A673 (cell line): ENCODE data around the gene RBP3. TPM values are rescaled to one million over a fixed set of nuclear protein-coding genes. Genes with fewer than 3 reads are reported as not detected.

Experiments used
- BruUV-seq: library from RNA; stranded (reverse); fragments of 400-500 nt; replicated peaks from 2 replicates; lab custom pipeline; 2021; lab: Mats Ljungman, UMichigan
- CTCF ChIA-PET: fragments of 300-600 bp; sonication (Branson Sonifier 250); formaldehyde crosslinking; loops from one replicate; lab custom pipeline; 2022; ENCODE audit warnings: antibody characterized with exemption; lab: Charles Lee
- POLR2A ChIA-PET: fragments of 300-600 bp; sonication (Branson Sonifier 250); formaldehyde crosslinking; loops from one replicate; lab custom pipeline; 2022; ENCODE audit warnings: antibody characterized with exemption; ENCODE audit not compliant: low non-redundant PET; lab: Charles Lee
- DNase-seq: peaks from one replicate; pipeline ENCODE4 v3.0.0-alpha.2; 2015; ENCODE audit warnings: low spot score
- H3K27ac ChIP-seq: fragments of 200-600 bp; sonication (generic); 2 replicates; pipeline ENCODE4 v1.5.1; 2016; ENCODE audit warnings: mixed run types, low read depth, mild to moderate bottlenecking, mixed read lengths, antibody characterized with exemption, low read length; ENCODE audit not compliant: poor library complexity, severe bottlenecking
- H3K27me3 ChIP-seq: fragments of 200-600 bp; sonication (generic); replicated peaks from 2 replicates; pipeline ENCODE4 v1.6.1; 2017; ENCODE audit warnings: mixed run types, low read depth, mild to moderate bottlenecking, mixed read lengths, antibody characterized with exemption, low read length; ENCODE audit not compliant: insufficient read depth, poor library complexity
- H3K36me3 ChIP-seq: fragments of 200-600 bp; sonication (generic); 2 replicates; pipeline ENCODE4 v1.6.1; 2016; ENCODE audit warnings: mixed run types, mild to moderate bottlenecking, mixed read lengths, antibody characterized with exemption, low read length; ENCODE audit not compliant: insufficient read depth, poor library complexity, severe bottlenecking
- H3K4me1 ChIP-seq: fragments of 200-600 bp; sonication (generic); 2 replicates; pipeline ENCODE4 v1.6.1; 2017; ENCODE audit warnings: mixed run types, mild to moderate bottlenecking, mixed read lengths, antibody characterized with exemption, low read length; ENCODE audit not compliant: insufficient read depth, poor library complexity, severe bottlenecking
- H3K4me3 ChIP-seq: fragments of 200-600 bp; sonication (generic); 2 replicates; pipeline ENCODE4 v1.5.1; 2016; ENCODE audit warnings: low read depth, mixed run types, mild to moderate bottlenecking, mixed read lengths, low read length; ENCODE audit not compliant: poor library complexity, severe bottlenecking
- H3K9me3 ChIP-seq: fragments of 200-600 bp; sonication (generic); 2 replicates; pipeline ENCODE4 v1.6.1; 2016; ENCODE audit warnings: mixed run types, low read depth, mild to moderate bottlenecking, mixed read lengths, antibody characterized with exemption, low read length; ENCODE audit not compliant: poor library complexity, severe bottlenecking
- EZH2 ChIP-seq: fragments of 200-600 bp; sonication (generic); IDR thresholded peaks from 2 replicates; pipeline ENCODE4 v1.6.1; 2017; ENCODE audit warnings: borderline replicate concordance, low read depth, mild to moderate bottlenecking, mixed read lengths, antibody characterized with exemption, low read length; ENCODE audit not compliant: poor library complexity, severe bottlenecking
- intact Hi-C: fragments of 100-400 bp; cut with micrococcal nuclease; formaldehyde crosslinking; loops from one replicate; pipeline ENCODE4 v1.10.0; 2022; ENCODE audit not compliant: unreplicated experiment
- total RNA-seq: library from RNA; stranded (reverse); gene quantifications from 2 replicates; pipeline ENCODE4 v1.2.3, GENCODE V29; 2021
- TF ChIP-seq, protein P1 (sequence below): fragments of 300-800, 200-600 bp; sonication (generic); conservative IDR thresholded peaks from 2 replicates; pipeline ENCODE4 v1.5.1; 2017; ENCODE audit warnings: low read depth, mild to moderate bottlenecking, antibody characterized with exemption, low read length, moderate library complexity, mixed read lengths

Gene RBP3
- total RNA-seq, 1 experiment from 2014 or later, result not detected

DNA sequence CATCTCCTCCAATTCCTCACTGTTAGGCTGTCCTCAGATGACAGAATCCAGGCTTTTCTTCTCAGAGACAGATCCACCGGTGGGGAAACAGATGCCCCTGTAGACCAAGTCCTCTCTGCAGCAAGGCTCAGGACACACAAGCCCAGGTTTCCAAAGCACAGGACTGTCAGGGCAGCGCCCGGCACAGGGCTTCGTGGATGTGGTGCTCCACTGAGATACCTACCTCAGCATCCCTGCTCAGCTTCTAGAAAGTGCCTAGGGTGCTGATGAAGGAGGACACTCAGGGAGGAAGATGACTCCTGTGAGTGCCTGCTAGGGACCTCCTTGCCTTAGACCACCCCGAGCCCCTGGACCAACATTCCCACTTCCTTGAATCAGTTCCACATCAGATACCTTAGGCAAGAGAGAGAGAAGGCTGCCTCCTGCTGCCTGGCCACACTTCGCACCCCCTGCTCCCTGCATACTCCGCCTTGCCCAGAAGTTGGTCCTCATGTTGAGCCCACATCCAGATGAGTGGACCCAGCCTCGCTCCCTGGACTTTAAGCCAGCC is 8.9 kb upstream of the RBP3 start:
- ChIA-PET POLR2A (no interaction called here), CTCF (no interaction called here)
- Histone ChIP-seq H3K36me3 (no peaks in the 10 kb centered on the region), H3K27ac (no peak overlapping the region), H3K4me3 (no peak overlapping the region), H3K9me3 (no peaks in the 10 kb centered on the region), H3K4me1 (no peaks in the 10 kb centered on the region), H3K27me3 (no peaks in the 10 kb centered on the region)
- intact Hi-C loops, result no loop called here
- no peak for TF ChIP-seq EZH2
- TF ChIP-seq, protein P1, sequence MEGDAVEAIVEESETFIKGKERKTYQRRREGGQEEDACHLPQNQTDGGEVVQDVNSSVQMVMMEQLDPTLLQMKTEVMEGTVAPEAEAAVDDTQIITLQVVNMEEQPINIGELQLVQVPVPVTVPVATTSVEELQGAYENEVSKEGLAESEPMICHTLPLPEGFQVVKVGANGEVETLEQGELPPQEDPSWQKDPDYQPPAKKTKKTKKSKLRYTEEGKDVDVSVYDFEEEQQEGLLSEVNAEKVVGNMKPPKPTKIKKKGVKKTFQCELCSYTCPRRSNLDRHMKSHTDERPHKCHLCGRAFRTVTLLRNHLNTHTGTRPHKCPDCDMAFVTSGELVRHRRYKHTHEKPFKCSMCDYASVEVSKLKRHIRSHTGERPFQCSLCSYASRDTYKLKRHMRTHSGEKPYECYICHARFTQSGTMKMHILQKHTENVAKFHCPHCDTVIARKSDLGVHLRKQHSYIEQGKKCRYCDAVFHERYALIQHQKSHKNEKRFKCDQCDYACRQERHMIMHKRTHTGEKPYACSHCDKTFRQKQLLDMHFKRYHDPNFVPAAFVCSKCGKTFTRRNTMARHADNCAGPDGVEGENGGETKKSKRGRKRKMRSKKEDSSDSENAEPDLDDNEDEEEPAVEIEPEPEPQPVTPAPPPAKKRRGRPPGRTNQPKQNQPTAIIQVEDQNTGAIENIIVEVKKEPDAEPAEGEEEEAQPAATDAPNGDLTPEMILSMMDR, result no peak
- DNase-seq, result no peak
- no TSS peak for BruUV-seq

DNA sequence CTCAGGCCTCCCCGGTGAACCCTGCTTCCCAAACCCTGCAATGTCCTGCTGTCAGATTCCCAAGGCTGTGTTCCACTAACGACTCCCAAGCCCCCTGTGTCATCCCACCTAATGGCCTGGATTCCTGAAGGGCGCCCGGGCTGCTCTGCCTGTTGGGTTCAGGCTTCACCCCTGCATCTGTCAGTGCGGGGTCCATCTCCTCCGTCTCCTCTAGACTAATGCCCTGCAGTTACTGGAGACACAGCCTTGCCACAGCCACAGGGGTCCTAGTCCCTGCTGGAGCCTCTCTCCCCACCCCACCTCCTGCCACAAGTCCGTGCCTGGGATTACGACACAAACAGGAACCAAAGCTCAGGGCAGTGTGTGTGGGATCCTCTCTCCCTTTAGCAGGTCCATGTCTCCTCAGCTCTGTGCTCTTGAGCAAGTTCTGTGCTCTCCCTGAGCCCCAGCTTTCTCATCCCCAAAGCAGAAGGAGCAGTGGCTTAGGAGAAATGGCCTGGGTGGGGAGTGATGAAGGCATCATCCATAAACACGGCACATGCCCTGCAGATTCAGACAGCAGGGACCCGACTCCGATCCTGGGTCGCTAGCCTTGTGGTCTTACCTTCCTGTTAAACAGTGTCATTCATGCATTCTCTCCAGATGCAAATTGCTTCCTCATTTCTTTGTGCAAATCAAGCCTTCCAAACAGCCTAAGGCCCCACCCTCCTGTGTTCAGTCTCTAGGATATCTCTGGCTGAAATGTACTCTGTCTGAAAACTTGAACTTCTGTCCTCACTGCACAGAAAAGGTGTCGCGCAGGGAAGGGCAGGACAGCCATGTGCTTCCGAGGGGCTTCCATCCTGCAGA is 8.2 kb upstream of the RBP3 start:
- no peak for TF ChIP-seq EZH2
- TF ChIP-seq, protein P1, result no peak
- Histone ChIP-seq H3K4me1 (no peaks in the 10 kb centered on the region), H3K27ac (no peak overlapping the region), H3K4me3 (no peak overlapping the region), H3K9me3 (no peaks in the 10 kb centered on the region), H3K36me3 (no peaks in the 10 kb centered on the region), H3K27me3 (no peaks in the 10 kb centered on the region)
- BruUV-seq, result no TSS peak
- ChIA-PET POLR2A (no interaction called here), CTCF (interaction anchor here (1.0 kb wide), 2 partner anchors 292 to 315 kb away, joined by 4 to 6 read pairs; no protein-coding TSS in a partner anchor)
- DNase-seq, result no peak
- intact Hi-C loops, result no loop called here

DNA sequence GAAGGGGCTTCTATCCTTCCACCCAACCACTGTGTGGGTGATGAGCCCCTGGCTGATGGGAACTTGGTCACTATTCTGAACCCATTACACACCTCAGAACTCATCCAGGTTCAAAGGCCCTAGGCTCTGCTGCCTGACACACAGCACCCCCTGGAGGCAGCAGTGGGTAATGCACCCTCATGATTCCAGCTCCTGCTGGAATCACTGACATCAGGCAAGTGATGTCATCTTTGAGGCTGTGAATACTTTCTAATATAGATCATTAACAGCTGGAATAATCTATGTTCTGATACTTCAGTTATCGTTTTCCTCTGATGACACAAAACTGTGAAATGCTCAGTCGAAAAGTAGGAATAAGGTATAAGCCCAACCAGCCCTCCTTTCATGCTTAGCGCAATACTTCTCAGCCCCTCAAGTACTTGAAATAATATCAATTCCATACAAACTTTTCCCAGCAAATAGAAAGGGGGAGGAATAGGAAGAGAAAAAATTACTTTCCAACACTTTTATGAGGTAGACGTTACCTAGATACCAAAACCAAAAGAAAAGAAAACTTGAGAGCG is 7.5 kb upstream of the RBP3 start:
- no TSS peak for BruUV-seq
- ChIA-PET CTCF (interaction anchor here (0.6 to 1.0 kb wide), 3 partner anchors 293 to 343 kb away, joined by 3 to 6 read pairs (median 4); no protein-coding TSS in a partner anchor), POLR2A (no interaction called here)
- H3K27ac ChIP-seq, result no peak overlapping the region
- H3K27me3 ChIP-seq, result no peaks in the 10 kb centered on the region
- no peaks in the 10 kb centered on the region for H3K4me1 ChIP-seq
- DNase-seq, result peak; percentile 58
- no peaks in the 10 kb centered on the region for H3K36me3 ChIP-seq
- H3K9me3 ChIP-seq, result no peaks in the 10 kb centered on the region
- intact Hi-C loops, result no loop called here
- TF ChIP-seq EZH2, result no peak
- TF ChIP-seq, protein P1, result peak; percentile 93
- H3K4me3 ChIP-seq, result no peak overlapping the region
